GM03348 (cell line): Measurements from ENCODE around the gene CACYBP.

Experiments
- DNase-seq: peaks from one replicate; pipeline ENCODE4 v3.0.0; 2012; ENCODE audit warnings: low spot score

CACYBP gene

DNA sequence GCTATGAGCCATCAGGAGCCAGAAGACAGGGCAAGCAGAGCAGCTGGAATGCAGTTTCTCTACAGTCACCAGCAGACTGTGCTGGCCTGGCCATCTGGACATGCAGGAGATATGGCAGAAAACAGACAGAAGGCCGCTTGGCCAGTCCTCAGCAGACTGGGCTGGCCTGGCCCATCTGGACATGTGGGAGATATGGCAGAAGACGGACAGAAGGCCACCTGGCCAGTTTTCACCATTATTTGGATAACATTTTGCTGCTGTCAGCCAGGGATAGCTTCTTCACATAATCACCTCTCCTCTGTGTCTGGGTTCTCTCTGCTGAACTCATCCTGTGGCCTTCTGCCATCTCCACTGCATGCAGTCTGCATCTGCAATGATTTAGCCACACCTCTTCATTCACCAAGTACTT lies 25.0 kb upstream of the CACYBP start:
- no peak for DNase-seq

DNA sequence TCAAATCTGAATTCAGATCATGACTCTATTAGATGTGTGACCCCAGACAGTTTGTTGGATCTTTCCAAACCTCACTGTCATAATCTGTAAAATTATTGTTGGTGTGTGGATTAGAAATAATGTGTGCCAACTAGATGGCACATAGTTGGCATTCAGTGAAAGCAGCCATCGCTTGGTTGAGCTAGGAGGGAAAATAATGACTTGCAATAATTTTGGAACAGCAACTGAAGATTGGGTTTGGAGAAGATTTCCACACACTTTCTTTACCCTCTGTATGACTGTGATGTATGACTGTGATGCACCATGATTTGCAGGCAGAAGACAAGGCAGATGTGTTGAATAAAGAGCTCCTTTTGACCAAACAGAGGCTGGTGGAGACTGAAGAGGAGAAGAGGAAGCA lies 24.0 kb upstream of the CACYBP start:
- DNase-seq, result no peak

DNA sequence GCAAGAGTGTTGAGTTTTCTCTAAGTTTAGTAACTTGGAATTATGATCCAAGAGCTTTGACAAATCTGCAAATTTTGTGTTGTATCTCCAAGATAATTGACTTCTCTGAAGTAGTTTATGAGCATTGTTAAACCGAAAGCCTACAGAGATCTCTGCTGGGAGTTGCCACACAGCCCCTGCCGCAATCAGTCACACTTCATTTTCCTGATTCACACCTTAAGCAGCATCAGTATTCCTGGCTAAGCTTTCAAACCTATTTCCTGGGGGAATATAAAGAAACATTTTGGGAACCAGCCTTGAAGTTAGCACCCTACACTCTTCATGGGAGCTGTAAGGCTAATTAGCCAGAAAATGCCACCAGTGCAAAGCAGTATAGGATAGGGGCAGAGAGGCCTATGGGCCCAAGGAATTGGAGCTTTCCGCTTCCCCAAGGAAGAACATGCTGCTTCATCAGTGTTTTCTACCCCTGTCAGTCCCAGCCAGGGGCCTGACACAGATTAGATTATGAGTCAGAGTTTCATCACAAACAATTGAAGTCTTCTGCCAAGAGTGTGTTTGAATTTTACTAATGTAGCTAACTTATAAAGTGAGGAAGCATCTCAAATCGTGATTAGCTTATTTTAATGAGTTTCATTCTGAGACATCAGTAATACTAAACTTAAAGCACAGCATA lies 23.2 kb upstream of the CACYBP start:
- DNase-seq, result peak; percentile 64

DNA sequence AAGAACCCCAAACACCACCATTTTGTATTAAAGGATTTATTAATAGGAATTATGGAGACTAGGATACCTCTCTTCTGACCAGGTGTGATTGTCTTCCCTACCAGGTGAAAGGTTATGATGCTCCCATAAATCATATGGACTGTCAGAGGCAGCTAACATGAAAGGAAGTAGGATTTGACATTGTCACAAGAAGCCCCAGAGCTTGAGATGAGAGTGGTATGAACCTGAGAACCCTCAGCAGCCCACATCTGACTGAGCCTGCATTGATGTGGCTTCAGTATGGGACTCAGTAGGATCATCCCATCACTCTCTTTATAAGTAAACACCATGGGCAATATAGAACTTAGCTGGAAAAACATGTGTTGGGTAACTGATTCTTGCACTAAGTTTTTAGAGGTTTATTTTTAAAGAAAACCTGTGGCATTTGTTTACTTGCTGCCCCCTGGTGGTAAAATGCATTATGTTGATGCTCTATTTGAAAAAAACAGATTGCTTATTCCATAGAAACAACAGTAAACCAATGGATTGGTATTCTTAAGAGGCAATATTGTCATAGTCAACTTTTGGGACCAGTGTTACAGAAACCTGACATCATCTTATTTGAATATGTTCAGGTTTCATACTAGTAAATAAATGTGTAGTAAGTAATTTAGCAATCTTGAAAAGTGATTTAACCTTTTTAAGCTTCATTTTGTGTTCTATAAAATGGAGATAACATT lies 16.6 kb upstream of the CACYBP start:
- peak; percentile 42 for DNase-seq

DNA sequence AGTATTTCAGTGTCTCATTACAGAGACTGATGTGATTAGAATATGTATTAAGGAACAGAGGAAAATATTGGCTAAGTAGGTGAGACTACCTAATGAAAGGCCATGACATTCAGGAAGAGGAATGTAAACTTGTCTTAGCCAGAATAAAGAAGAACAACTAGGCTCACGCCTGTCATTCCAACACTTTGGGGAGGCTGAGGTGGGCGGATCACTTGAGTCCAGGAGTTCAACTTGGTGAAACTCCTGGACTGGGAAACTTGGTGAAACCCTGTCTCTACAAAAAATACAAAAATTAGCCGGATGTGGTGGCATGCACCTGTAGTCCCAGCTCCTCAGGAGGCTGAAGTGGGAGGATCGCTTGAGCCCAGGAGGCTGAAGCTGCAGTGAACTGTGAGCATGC lies 14.8 kb upstream of the CACYBP start:
- no peak for DNase-seq

DNA sequence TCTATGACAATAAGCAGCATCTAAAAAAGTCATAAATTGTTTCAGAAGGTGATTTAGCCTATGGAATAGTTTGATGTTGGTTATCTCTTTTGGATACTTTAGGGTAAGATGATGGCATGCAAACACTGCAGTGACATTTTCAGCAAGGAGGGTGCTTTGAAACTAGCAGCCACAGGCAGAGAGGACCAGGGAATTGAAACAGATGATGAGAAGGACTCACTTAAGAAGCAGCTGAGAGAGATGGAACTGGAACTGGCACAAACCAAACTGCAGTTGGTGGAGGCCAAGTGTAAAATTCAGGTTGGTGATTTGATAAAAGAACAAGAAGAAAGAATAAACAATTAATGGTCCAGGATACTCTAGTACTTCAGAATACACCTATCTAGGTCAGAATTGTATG lies 11.2 kb upstream of the CACYBP start:
- DNase-seq, result no peak

DNA sequence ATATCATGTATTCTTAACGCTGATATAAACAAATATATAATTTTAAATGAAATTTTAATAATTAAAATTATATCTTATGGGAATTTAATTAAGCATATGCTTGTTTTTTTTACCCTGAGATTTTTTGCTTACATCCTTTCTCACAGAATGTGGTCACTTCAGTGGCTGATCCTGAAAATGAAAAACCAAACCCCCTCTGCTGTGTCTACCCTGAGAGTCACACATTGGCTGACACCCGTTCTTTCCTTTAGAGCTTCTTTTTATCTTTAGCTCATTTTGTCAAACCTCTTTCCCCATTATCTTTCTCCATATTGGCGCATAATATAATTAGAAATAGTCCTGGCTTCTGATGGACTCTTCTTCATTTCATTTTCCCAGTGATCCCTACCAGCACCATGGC lies 10.8 kb upstream of the CACYBP start:
- DNase-seq, result no peak

DNA sequence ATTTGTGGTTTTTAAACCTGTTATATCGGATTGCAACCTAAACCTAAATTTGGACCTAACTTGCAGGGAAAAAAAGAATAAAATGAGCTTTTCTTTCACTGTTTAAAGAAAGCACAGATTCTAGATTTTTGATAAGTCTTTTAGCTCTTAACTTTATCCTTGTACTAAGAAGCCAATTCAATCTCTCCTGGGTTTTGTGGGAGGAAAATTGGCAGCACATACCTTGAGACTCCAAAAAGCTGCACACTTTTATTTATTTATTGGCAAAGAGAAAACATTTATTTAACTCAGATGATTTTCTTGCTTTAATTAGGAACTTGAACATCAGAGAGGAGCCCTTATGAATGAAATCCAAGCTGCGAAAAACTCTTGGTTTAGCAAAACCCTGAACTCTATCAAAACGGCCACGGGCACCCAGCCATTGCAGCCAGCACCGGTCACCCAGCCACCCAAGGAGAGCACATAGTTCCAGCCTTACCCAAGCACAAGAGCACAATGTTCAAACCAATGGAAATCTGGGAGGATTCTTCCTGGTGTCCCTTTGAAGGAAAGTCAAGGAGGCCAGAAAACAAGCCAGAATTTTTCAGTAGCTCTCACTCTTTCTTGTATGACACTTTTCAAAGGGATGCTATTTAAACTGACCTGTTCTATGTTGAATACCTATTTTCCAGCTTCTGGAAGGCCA lies 10.1 kb upstream of the CACYBP start:
- peak; percentile 41 for DNase-seq

DNA sequence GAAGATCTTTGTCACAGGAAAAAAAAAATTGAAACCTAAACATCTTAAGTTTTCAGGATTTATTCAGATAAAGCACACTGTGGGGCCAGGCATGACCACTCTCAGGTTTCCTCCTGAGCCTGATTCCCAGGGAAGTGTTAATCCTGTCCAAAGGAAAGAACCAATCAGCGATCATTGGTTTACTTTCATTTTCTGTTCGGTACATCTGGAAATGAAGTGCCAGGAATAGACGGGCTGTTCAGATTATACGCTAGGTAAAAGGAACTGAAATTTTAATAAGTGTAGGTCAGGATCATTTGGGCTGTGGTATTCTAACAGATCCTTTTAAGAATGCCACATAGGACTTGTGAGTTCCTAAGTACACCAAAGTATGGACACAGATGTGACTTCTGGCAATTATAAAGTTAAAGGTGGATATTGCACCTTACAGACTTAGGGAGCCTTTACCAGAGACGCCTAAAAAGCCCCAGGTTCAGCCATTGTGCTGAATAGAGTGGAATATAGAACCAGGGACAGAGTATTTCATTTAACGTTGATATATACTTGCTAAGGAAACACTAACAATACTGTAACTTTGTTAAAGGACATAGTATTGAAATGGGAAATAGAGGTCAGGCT lies 9.3 kb upstream of the CACYBP start:
- peak; percentile 80 for DNase-seq

DNA sequence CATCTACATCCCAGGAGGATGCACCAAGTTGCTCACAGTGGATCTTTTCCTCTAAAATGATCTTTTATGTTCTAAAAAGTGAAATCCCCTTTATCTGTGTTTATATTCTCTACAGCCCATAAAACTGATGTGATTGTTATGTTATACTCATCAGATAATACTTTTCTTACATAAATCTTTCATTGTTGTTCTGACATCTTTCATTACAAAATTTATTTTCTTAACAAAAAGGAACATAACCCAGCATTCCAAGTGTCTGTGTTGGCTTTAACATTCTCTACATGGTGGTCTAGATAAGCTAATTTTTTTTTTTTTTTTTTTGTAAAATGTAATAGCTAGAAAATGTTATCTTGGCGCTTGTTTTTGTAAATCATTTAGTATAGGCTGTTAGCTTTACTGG lies 8.3 kb upstream of the CACYBP start:
- DNase-seq, result no peak

DNA sequence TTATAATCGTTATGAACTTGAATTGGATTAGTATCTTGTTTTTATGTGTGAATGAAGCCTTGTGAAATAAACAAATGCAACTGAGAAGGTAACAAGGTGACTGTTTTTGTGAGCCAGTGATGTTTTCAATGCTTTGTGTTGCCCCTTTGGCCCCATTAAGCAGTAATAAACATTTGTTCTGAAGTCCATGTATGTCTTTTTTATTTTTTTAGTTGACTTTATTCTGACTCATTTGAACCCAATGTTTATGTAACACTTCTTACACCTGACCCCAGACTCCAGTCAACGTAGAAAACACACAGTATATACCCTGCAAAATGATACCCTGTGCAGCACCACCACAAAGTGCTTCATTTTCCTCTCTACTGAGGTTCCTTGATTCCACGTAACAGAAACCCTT lies 4.6 kb upstream of the CACYBP start:
- no peak for DNase-seq

DNA sequence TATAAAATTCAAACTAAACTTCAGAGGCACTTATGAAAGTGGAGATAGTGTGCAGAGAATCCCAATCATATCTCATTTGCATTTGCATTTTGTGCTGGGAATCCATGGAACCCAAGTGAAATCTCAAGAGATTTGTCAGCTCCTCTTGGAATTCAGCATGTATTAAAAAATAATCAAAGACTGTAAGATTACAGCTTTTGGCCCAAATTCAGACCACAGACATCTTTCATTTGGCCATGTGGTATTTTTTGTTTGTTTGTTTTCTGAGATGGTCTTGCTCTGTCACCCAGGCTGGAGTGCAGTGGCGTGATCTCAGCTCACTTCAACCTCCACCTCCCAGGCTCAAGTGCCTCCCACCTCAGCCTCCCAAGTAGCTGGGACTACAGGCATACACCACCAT lies 3.8 kb upstream of the CACYBP start:
- no peak for DNase-seq

DNA sequence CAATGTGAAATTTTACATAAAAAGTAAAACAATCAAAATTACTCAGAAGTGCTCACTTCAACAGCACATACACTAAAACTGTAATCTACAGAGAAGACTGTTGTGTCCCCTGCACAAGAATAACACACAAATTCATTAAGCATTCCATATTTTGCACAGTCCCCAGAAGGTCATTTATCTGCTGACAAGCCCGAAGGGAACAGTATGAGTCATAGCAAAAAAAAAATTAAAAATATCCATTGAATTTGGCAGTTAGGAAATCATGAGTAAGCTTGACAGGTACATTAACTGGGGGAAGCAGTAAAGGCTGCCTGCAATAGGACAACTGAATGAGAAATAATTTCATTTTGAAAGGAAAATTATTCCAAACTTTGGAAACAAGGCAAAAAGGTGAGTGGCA lies 3.3 kb upstream of the CACYBP start:
- DNase-seq, result no peak

DNA sequence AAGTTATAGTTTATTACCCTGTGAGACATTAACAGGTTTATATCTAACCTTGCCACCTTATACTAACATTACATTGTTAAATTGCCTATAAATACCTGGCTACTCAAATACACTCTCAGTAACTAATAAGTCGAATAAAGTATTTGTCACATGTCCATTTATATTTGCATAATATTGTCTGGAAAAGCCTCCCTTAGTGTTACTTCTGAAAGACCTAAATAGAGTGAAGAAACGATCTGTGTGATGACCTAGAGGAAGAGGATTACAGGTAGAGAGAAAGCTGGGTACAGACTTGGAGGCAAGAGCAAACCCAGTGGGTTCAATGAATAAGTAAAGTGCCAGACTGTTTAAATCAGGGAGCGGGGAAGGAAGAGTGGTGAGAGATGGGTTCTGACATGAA lies 2.7 kb upstream of the CACYBP start:
- DNase-seq, result no peak

DNA sequence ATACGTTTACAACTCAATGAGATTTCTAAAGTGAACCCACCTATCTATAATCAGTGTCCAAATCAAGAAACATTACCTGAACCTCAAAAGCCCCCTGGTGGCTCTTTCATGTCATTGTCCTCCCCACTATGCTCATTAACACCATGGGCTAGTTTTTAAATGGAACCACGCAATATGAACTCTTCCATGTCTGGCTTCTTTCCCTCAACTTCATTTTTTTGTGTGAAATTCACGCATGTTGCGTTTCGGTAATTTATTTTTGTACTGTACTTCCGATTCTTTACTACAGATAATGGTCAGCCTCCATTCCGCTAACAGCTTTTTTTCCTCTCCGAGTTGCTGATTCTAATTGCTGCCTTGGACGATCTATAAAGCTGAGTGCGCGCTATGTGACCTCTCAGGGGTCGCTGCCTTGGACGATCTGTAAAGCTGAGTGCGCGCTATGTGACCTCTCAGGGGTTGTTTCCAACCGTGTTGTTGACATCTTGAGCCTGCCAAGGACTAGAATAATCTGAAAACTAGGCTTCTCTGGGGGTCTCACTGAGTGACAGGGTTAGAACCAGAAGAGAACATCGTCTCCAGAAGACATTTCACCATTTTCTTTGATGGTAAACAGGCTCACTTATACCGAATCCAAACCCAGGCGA lies 1.1 kb upstream of the CACYBP start:
- no peak for DNase-seq

DNA sequence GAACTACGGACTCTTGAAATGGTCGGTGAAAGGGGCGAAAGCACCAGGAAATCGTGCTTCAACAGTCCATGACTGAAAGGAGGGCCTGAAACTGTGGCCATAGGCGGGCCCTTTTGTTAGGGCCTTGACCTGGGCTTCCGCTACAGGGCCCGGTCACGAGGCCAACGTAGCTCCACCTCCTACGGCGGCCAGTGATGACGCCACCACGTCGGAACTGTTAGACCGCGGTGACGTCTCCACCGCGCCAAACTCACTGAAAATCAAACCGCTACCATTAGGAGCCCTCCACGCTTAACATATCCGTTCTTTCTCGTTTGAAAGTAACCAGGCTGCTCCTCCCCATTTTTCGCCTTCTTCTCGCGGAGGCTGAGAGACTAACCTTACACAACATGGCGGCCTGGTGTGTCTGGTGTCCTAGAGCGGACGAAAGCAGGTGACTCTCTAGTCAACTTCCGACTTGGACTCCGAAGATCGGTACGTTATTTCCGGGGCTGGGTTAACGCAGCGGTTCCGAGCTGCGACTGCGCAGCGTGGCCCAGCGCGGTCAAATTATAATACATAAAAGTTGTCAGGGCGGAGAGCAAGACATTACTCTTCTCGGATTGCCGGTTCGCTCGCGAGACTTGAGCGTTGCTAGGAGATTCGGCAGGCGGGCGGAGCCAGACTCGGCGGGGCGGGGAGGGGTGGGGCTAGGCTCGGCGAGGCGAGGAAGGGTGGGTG lies 371 bp upstream of the CACYBP start:
- peak; percentile 96 for DNase-seq

DNA sequence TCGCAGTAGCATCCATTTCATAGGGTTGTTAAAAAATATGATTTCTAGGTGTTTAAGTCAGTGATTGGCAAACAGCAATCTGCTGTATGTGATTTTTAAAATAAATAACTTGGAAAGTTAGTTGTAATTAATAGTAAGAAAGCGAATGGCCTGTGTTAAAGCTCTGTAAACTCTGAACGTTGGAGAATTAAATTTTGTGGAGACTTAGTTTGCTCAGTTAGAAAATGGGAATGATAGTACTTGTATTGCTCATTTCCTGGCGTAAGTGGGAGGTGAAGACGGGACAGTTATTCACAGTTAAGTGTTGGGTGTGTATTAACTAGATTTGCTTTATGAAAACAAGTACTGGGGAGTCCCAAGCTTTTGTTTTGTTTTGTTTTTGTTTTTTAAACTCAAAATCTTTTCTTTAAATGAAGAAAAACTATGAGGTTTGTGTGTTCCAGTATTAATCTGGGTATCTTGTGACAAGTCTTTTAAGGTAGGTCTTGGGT lies 995 bp downstream of the CACYBP start:
- DNase-seq, result no peak

DNA sequence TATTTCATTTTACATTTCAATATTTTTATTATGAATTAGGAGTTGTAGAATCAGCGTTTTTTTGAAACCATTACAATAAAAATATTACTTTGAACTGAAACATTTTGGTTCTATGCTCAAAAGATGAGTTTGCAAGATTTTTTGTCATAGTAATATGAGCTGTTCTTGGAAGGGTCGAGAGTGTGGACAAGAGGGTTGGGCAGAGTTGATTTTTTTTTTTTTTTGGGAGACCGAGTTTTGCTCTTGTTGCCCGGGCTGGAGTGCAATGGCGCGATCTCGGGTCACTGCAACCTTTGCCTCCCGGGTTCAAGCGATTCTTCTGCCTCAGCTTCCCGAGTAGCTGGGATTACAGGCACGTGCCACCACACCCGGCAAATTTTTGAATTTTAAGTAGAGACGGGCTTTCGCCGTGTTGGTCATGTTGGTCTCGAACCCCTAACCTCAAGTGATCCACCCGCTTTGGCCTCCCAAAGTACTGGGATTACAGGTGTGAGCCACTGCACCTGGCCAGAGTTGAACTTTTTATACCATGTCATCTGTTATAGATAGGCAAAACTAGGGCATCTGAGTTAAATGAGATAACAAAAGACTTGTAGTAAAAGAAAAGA lies 3.3 kb downstream of the CACYBP start:
- DNase-seq, result no peak

DNA sequence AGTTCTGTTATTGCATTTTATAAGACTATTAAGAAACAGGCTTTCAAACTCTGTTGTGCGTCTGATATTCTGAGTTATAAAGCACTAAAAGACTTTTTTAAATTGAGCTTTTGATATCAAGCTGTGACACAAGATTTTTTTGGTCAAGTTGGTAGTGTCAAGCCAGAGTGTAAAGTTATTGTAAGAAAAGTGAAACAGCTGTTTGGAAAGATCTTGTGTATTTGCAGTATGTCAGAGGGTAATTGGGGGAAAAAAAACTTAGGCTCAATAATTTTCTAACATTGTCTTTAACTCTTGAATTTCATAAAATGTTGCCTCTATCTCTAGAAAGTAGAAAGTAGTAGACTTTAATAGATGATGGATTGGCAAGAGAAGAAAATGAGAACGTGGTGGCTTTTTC lies 3.8 kb downstream of the CACYBP start:
- DNase-seq, result no peak

DNA sequence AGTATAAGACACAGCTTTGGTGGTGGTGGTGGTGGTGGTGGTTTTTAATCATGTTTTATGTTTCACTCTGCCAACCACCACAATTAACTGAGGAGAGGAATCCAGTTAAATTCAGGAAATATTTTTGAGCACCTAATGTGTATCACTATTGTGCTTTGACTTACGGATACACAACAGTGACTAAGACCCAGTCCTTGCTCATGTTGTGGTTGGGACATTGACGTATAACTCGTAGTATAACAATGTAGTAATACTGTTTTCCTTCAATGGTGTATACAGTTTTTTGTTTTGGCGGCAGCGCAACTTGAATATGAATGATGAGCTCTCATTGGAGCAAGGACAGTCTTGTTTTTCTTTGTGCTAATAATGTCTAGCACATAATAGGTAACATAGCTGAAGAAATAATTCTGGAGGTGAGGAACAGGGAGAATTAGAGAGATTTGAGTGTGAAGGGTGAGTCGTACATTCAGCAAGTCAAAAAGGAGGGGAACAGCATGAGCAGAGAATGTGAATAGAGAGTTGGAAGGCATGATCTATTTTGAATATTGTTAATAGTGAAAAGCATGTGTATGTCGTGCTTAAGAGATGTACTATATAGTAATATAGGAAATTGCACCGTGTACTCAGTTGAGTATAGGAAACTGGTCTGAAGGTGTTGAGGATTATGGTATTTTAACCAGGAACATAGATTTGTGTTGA lies 5.5 kb downstream of the CACYBP start:
- no peak for DNase-seq

DNA sequence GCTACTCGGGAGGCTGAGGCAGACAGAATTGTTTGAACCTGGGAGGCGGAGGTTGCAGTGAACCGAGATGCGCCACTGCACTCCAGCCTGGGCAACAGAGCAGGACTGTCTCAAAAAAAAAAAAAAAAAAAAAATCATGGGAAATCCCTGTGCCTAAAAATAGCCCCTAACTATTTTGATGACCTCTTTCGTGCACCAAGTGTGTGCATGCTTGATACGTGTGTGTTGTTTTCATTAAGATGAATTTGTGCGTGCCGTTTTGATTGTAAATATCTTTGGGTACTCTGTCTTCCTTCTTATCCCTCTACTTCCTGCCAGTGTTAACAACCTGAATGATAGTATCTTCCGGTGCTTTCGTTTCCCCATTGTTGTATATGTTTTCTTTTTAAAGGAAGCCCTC lies 9.8 kb downstream of the CACYBP start:
- no peak for DNase-seq
